Embryonic facial prominence (tissue), 1 donor: Measurements from ENCODE around the gene NUBP2.

Experiments used
- DNase-seq: peaks from one replicate; pipeline ENCODE4 v3.0.0-alpha.2; 2016; ENCODE audit errors: extremely low spot score

Gene NUBP2

DNA sequence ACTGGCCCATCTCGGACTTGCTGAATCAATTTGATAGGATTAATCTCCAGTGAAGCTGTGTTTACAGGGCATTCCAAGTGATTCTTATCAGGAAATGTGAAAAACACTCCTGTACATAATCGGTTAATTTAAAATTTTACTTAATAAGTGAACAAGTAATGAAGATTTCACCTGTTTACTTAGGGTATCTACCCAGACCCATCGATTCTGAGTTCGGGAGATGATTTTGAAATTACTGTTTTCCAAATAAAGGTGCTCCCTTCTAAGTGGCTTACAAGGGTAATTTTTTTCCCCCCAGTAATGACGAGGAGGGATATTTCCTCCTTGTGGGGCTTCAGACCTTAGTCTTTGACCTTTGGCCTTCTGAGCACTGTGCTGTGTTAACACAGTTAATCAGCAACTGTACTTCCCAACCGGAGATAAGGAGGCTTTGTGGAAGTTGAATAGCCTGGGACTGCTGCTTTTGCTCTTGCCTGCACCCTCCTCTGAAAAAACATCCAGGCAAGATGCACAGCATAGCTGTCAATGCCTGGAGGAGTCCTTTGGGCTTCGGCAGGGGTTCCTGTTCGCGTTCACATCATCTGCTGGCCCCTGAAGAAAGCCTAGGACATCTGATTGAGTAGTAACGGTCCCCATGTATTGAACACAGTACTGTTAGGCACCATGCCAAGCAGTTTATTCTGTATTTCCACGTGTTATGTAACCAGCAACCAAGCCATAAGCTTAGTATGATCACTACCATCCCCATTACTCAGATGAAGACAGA lies 46.1 kb downstream of the NUBP2 start:
- no peak for DNase-seq

DNA sequence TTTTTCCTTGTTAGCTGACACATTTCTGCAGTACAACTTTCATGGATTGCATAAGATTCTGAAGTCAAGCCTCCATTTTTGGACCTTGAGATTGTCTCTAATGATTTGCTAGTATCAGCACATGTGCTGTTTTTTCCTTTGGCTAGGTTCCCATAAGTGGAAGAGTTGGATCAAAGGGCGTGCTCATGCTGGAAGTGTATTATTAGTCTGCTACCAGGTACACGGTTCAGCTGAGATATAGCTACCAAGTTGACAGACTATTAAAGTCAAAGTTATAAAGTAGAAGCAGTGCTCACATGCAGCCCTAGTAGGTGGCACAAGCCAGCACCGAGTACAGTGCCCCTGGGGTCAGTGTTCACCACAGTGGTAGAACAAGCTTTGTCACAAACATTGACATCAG lies 47.5 kb downstream of the NUBP2 start:
- DNase-seq: no peak

DNA sequence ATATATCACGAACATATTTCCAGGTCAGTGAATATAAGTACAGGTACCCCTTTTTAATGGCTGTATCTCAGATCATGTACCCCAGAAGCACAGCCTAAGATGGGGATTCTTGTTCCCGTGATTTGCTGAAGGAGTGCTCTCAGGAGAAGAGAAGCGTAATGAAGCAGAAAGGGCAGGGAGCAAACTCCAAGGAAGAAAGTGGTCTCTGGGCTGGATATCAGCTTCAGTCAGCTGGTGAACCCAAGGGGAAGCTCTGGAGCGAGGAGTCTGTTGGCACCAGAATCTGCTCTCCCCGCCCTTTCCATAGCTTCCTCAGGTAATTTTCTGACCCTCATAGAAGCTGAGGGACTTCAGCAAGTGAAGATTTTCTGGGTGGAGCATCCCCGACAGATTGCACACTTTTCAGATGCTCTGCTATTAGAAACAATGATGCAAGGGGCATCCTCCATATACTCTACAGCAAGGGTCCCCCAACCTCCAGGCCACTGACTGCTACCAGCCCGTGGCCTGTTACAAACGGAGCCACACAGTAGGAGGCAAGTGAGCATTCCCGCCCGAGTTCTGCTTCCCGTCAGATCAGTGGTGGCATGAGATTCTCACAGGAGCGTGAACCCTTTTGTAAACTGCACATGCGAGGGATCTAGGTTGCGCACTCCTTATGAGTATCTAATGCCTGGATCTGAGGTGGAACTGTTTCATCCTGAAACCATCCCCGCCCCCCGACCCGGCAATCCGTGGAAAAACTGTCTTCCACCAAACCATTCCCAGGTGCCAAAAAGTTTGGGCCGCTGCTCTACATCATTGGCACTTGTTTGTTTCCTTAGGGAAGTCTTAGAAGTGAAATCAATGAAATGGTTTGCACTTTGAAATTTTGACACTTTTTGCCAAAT lies 48.7 kb downstream of the NUBP2 start:
- no peak for DNase-seq

DNA sequence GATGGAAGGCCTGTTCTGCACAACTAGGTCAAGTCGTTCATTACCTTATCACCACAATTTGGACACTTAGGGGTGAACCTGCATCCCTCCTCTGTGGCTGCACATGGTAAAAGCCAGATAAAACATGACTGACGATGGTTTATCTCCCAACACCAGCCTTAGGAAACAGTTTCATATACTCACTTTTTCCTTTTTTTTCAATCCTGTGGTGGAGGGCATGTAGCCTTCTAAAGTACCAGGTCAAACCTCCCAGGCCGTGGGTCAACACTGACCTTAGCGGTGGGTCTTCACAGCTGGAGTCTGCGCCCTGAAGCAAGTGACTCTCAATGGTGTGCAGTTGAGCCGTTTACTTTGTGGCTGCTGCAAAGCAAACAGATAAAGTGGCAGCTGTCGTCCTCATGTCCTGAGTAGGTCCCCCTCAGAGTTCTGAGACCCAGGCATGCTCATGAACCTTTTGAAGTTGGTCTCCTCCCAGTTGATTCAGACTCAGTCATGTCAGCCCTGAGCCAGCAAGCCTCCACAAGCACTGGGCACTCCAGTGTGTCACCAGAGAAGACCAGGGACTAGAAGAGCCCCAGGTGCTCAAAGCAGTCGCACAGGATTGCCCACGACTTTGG lies 50.2 kb downstream of the NUBP2 start:
- DNase-seq: no peak

DNA sequence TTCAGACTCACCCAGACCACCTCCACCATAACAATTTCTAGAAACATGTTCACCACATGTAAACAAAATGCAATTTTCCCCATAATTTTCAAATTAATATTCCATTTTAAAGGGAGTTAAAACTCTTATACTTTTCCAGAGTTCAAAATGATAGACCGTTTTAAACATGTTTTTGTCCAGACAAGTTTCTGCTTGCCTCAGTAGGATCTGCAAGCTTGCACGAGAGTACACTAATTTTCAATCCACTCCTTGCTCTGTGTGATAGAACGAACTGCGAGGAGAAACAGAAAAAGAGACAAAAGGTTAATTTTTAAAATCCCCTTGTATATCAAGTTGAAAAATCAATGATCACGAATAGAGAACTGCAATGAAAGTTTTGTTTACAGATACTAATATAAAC lies 51.3 kb downstream of the NUBP2 start:
- DNase-seq: no peak
